T-helper 2 cell treated with Interferon-gamma antibody and Interleukin-4, amounts not matched to agents 5 μg/mL and 100 μg/mL, for 36 hours (primary cell): ENCODE measurements around the gene DUSP15.
"Not testable (repeated sequence)": the region's sequence is repeated elsewhere in the genome, so short reads cannot be mapped to it uniquely, and the experiment has no call there.

Source experiments
- DNase-seq: peaks from one replicate; pipeline ENCODE4 v3.0.0; 2021; ENCODE audit warnings: low spot score
- H3K27ac Mint-ChIP-seq: one replicate; pipeline ENCODE4 v1.8.0; 2021; ENCODE audit warnings: mild to moderate bottlenecking, mixed read lengths
- H3K27me3 Mint-ChIP-seq: one replicate; pipeline ENCODE4 v1.8.0; 2021; ENCODE audit warnings: low read depth, mixed read lengths
- H3K36me3 Mint-ChIP-seq: one replicate; pipeline ENCODE4 v1.8.0; 2021; ENCODE audit warnings: low read depth, mixed read lengths
- H3K4me1 Mint-ChIP-seq: one replicate; pipeline ENCODE4 v1.8.0; 2021; ENCODE audit warnings: low read depth, mixed read lengths
- H3K4me3 Mint-ChIP-seq: one replicate; pipeline ENCODE4 v1.8.0; 2022; ENCODE audit warnings: mild to moderate bottlenecking, moderate library complexity, mixed read lengths
- H3K9me3 Mint-ChIP-seq: one replicate; pipeline ENCODE4 v1.8.0; 2021; ENCODE audit warnings: mixed read lengths

Gene DUSP15

DNA sequence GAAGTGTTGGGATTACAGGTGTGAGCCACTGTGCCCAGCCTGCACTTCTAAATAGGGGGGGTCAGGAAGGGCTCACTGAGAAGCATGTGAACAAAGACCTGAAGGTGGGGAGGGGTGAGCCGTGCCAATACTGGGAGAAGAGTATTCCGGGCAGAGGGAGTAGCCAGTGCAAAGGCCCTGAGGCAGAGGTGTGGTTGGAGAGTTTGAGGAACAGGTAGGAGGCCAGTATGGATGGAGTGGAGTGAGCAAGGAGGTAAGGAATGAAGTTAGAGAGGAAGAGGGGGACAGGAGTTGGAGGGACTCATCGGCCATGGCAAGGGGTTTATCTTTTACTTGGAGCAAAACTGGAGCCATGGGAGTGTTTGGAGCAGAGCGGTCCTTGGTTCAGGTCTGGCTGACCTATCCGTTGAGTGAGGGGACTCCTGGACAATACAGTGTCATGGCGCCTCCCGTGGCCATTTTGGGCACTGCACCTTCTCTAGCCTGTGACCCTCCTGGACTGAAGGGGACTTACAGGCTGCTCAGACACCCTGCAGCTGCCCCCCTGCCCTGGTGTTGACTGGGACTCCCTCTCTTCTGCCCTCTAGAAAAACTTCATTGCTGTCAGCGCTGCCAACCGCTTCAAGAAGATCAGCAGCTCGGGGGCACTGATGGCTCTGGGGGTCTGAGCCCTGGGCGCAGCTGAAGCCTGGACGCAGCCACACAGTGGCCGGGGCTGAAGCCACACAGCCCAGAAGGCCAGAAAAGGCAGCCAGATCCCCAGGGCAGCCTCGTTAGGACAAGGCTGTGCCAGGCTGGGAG, 37.0 kb downstream of the DUSP15 start:
- no peak overlapping the region for H3K4me3 Mint-ChIP-seq
- H3K27me3 Mint-ChIP-seq: no peaks in the 10 kb centered on the region
- no peaks in the 10 kb centered on the region for H3K36me3 Mint-ChIP-seq
- no peak overlapping the region for H3K27ac Mint-ChIP-seq
- H3K9me3 Mint-ChIP-seq: no peaks in the 10 kb centered on the region
- DNase-seq: peak; percentile 29
- H3K4me1 Mint-ChIP-seq: peaks cover 15% of the 10 kb centered on the region

DNA sequence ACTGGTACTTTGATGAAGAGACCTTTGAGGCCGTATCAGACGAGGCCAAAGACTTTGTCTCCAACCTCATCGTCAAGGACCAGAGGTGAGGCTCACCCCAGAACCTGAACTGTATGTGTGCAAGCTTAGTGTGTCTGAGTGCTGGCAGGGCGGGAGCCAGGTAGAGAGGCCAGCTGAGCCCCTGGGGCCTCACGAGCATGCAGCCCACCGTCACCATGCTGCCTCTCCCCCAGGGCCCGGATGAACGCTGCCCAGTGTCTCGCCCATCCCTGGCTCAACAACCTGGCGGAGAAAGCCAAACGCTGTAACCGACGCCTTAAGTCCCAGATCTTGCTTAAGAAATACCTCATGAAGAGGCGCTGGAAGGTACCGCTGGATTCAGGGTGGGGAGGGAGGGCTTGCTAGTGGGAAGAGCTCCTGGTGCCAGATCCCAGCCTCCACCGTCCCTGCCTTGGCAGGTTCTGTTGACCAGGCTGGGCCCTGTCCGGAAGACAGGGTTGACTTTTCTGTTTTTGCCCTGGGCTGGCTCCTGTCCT, 38.5 kb downstream of the DUSP15 start:
- H3K4me3 Mint-ChIP-seq: no peak overlapping the region
- H3K4me1 Mint-ChIP-seq: peaks cover 15% of the 10 kb centered on the region
- no peaks in the 10 kb centered on the region for H3K9me3 Mint-ChIP-seq
- H3K27me3 Mint-ChIP-seq: no peaks in the 10 kb centered on the region
- H3K27ac Mint-ChIP-seq: no peak overlapping the region
- no peak for DNase-seq
- H3K36me3 Mint-ChIP-seq: no peaks in the 10 kb centered on the region

DNA sequence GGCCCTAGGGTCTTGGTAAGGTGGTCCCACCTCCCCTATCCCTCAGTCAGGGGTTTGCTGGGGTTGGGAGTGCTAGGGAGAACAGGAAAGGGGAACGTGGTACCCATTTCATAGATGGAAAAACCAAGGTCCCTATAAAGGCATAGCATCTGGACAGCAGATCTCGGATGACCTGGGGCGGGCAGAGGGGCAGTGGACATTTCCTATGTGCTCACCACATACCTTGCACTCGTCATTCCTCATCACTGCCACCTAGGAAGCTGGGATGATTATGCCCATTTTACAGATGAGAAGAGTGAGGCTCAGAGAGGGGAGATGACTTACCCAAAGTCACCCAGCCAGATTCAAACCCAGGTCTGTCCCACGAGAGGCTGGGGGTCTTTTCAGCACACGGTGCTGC, 39.1 kb downstream of the DUSP15 start:
- Mint-ChIP-seq H3K4me3 (no peak overlapping the region), H3K4me1 (peaks cover 11% of the 10 kb centered on the region), H3K27ac (no peak overlapping the region), H3K27me3 (no peaks in the 10 kb centered on the region), H3K36me3 (no peaks in the 10 kb centered on the region), H3K9me3 (no peaks in the 10 kb centered on the region)
- no peak for DNase-seq

DNA sequence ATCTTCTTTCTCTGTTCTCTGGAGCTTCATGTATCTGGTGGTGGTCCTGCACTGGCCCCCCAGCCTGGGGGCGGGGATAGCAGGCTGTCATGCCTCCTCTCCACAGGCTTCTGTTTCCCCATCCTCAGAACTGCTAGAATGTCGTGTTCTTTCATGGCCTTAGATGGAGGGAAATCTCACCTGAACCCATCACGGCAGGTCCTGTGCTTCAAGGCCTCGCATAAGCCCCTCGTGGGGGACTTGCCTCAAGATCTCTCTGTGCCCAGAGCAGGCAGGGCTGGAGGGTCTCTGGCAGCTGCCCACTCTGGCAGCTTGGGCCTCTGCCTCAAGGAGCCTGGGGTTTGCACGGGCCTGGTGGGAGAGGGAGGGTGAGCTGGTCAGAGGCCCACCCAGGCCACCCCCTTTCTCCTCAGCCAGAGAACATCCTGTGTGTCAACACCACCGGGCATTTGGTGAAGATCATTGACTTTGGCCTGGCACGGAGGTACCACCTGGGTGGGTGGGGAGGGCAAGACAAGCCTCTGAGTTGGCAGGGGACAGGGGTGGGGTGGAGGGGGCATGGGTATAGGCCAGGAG, 39.8 kb downstream of the DUSP15 start:
- no peaks in the 10 kb centered on the region for H3K27me3 Mint-ChIP-seq
- DNase-seq: no peak
- H3K27ac Mint-ChIP-seq: no peak overlapping the region
- no peaks in the 10 kb centered on the region for H3K36me3 Mint-ChIP-seq
- no peaks in the 10 kb centered on the region for H3K9me3 Mint-ChIP-seq
- H3K4me3 Mint-ChIP-seq: no peak overlapping the region
- H3K4me1 Mint-ChIP-seq: peaks cover 4% of the 10 kb centered on the region

DNA sequence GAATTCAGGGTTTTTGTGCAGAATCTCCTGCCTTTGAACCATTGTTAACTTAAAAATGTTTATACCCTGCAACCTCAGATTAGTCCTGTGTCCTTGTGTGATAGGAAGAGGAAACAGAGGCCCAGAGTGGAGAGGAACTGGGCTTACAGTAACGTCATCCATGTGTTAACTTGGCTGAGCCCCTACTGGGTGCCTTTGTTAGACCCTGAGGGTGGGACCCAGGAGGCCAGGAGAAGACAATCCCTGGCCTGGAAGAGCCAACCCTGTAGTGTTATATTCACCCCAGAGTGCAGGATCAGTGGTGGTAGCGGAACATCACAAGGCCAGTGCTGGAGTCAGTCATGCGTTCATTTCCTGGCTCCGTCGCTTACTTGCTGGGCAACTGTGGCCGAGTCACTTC, 40.6 kb downstream of the DUSP15 start:
- H3K36me3 Mint-ChIP-seq: no peaks in the 10 kb centered on the region
- no peak overlapping the region for H3K4me3 Mint-ChIP-seq
- no peaks in the 10 kb centered on the region for H3K9me3 Mint-ChIP-seq

DNA sequence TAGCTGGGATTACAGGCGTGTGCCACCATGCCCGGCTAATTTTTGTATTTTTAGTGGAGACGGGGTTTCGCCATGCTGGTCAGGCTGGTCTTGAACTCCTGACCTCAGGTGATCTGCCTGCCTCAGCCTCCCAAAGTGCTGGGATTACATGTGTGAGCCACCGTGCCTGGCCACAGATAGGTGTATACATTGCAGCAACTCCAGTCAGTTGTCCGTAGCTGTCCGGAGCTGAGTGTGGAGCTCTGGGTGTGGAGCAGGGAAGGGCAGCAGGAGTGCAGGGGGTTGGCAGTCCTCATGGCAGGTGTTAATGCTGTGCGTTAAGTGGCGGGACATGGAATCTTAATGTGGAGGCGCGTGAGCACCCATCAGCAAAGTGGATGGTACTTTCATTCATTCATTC, 42.3 kb downstream of the DUSP15 start:
- not testable (repeated sequence) for H3K27ac Mint-ChIP-seq

More for the DNA sequence above, 40.6 kb downstream of the DUSP15 start:
- Mint-ChIP-seq H3K27me3 (no peaks in the 10 kb centered on the region), H3K27ac (no peak overlapping the region), H3K4me1 (no peaks in the 10 kb centered on the region)
- DNase-seq: no peak

DNA sequence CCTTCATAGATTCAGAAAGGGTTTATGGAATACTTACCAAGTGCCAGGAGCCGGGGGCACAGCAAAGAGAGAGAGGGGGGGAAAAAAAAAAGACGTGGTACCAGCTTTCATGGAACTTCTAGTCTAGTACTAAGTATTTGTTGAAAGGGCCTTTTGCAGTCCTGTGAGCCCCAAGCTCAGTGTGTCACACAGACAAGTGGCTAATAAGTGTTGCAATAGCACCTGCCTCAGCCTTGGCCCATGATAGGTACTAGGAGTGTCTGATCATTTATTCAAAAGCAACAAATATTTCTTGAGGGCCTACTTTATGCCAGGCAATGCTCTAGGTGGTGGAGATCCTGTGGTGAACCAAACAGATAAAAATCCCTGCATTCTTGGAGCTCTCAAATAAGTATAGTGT, 43.3 kb downstream of the DUSP15 start:
- no peak for DNase-seq
- Mint-ChIP-seq H3K9me3 (no peaks in the 10 kb centered on the region), H3K27me3 (no peaks in the 10 kb centered on the region), H3K4me3 (no peak overlapping the region), H3K27ac (no peak overlapping the region), H3K36me3 (no peaks in the 10 kb centered on the region), H3K4me1 (no peaks in the 10 kb centered on the region)

More for the DNA sequence above, 42.3 kb downstream of the DUSP15 start:
- H3K27me3 Mint-ChIP-seq, H3K4me3 Mint-ChIP-seq, DNase-seq, H3K9me3 Mint-ChIP-seq, H3K36me3 Mint-ChIP-seq, H3K4me1 Mint-ChIP-seq: not testable (repeated sequence)

DNA sequence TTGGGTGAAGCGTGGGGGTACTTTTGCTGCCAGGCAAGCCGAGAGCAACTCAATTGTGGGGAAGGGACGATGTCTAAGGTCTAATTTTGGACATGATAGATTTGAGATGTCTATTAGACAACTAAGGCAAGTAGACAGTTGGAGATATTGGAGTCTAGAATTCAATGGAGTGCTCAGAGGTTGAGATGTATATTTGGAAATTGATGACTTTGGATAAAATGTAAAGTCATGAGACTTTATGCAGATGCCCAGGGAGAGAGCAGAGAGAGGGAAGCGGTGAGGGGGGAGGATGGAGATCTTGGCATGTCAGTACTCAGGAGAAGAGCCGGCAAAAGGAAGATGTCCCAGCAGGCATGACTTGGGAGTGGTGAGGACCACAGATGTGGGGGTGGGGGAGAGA, 44.3 kb downstream of the DUSP15 start:
- Mint-ChIP-seq H3K27ac (no peak overlapping the region), H3K4me1 (no peaks in the 10 kb centered on the region), H3K4me3 (no peak overlapping the region), H3K36me3 (no peaks in the 10 kb centered on the region), H3K27me3 (no peaks in the 10 kb centered on the region), H3K9me3 (no peaks in the 10 kb centered on the region)
- no peak for DNase-seq

DNA sequence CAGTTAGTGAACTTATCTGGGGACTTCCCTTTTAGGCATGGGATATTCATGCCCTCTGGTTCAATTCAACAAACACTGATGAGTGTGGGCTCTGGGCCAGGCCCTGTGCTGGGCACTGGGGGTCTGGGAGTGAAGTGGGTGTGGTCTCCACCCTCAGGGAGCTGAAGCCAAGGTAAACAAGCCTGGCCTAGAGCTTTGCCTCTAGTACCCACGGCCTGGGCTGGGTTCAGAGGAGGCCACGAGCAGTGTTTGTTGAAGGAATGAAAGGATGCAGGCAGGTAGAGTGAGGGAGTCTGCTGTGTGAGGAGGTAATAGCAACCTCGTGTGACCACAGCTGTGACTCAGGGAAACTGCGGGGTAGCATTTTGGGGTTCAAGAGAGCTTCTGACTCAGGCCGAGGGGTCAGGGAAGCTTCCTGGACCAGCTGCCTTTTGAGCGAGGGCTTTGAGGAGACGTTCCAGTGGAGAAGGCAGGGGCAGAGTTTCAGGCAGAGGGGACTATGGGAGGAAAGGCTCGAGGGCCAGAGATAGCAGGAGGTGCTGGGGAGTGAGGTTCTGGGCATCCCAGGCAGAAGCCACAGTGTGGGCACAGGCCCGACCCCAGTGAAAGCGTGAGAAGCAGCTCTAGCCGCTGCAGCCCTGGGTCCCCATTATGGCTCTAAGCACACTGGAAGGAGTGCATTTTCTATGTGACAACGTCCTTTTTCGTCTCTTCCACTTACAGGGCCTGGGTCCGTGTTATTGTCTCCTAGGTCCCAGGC, 45.6 kb downstream of the DUSP15 start:
- DNase-seq: no peak
- H3K4me3 Mint-ChIP-seq: no peak overlapping the region
- H3K36me3 Mint-ChIP-seq: no peaks in the 10 kb centered on the region
- no peaks in the 10 kb centered on the region for H3K27me3 Mint-ChIP-seq
- no peaks in the 10 kb centered on the region for H3K4me1 Mint-ChIP-seq
- no peaks in the 10 kb centered on the region for H3K9me3 Mint-ChIP-seq
- H3K27ac Mint-ChIP-seq: no peak overlapping the region

DNA sequence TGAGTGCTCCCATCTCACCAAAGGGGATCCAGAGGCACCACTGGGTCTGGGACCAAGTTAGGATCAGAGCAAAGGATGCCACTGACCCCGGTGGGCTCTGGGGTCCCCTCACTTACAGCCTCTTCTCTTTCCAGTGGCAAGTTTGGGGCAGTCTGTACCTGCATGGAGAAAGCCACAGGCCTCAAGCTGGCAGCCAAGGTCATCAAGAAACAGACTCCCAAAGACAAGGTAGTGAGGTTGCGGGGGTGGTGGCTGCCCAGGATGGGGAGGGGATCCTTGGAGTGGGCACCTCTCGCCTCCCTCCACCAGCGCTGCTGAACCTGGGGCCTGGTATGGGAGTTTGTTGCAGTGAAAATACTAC, 46.2 kb downstream of the DUSP15 start:
- H3K27ac Mint-ChIP-seq: no peak overlapping the region
- no peaks in the 10 kb centered on the region for H3K9me3 Mint-ChIP-seq
- DNase-seq: no peak
- H3K4me1 Mint-ChIP-seq: no peaks in the 10 kb centered on the region
- H3K4me3 Mint-ChIP-seq: no peak overlapping the region
- no peaks in the 10 kb centered on the region for H3K36me3 Mint-ChIP-seq
- H3K27me3 Mint-ChIP-seq: no peaks in the 10 kb centered on the region

DNA sequence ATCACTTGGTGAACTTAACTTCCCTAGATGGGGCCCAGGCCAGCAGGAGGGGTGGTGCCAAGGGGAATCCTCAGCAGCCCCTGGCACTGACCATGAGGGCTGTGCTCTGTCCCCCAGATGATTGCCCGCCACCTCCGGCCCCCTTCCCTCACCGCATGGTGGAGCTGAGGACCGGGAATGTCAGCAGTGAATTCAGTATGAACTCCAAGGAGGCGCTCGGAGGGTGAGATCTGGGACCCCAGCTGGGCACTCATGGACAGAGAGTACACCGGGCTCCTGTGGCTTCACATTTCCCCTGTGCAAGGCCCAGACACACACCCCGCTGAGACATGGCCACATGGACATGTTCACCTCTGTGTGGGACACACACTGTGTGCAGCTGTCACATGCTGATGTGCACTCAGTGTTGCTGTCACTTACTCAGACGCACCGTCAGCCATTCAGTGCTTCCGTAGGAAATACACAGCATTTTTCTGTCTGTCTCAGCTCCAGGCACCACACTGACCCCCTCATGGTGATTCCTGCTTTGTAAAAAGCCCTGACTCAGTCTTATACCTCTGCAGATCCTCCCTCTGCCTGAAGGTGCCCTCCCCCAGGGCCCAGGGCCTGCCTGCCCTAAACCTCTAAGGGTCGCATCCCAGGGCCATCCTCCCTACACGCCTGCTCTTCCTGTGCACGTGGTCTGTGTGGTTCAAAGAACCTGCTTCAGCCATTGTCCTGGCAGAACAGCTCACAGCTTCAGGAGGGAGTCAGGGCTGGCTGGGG, 46.8 kb downstream of the DUSP15 start:
- Mint-ChIP-seq H3K4me3 (no peak overlapping the region), H3K36me3 (no peaks in the 10 kb centered on the region), H3K27ac (no peak overlapping the region), H3K4me1 (no peaks in the 10 kb centered on the region), H3K9me3 (no peaks in the 10 kb centered on the region), H3K27me3 (no peaks in the 10 kb centered on the region)
- DNase-seq: no peak

DNA sequence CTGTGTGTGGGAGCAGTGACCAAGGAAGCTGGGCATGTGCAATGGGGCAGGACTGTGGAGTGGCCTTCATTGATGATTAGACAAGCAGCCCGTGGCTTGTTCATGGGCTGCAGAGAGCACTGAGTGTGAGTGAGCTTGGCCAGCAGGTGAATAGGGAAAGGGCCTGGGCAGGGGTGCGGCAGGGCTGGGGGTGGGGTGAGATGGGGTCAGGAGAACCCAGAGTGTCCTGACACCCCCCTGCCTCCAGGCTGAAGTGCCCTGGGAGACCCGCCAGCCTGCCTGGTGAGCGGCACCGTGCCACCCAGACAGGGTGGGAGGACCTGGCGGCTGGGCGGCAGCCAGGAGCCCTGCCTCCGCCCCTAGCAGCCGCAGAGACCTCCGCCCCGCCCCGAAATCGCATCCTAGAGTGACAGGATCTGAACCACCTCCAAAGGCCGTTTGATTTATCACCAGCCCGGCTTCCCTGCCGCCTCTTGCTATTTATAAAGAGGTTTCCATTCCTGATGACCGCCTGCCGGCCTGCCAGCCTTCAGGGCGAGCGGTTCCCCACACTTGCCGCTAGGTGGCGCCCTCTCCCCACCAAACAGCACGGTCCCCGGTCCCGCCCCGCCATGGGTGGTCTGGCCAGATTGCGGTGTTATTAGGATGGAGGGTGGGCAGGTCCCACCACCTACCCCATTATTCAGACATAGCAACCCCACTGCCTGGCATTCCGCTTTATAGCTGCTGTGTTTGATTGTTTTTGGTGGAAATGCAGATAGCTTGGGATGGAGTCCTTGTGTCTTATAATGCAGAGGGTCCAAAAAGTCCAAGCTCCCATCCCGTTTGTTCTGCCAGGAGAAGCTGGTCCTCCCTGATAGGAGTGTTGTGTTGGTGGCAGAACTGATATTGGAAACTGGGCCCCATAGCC, 47.7 kb downstream of the DUSP15 start:
- Mint-ChIP-seq H3K27me3 (no peaks in the 10 kb centered on the region), H3K9me3 (no peaks in the 10 kb centered on the region), H3K4me1 (no peaks in the 10 kb centered on the region), H3K27ac (no peak overlapping the region), H3K36me3 (no peaks in the 10 kb centered on the region), H3K4me3 (no peak overlapping the region)
- peak; percentile 57 for DNase-seq

DNA sequence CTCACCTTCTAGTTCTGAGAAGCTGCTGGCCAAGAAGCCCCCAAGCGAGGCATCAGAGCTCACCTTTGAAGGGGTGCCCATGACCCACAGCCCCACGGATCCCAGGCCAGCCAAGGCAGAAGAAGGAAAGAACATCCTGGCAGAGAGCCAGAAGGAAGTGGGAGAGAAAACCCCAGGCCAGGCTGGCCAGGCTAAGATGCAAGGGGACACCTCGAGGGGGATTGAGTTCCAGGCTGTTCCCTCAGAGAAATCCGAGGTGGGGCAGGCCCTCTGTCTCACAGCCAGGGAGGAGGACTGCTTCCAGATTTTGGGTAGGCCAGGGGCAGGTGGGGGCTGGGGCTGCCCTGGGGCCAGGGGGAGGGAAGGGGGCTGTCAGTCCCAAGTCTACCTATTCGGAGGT, 48.9 kb downstream of the DUSP15 start:
- no peaks in the 10 kb centered on the region for H3K9me3 Mint-ChIP-seq
- no peak overlapping the region for H3K4me3 Mint-ChIP-seq
- H3K27ac Mint-ChIP-seq: no peak overlapping the region
- H3K4me1 Mint-ChIP-seq: no peaks in the 10 kb centered on the region
- H3K36me3 Mint-ChIP-seq: no peaks in the 10 kb centered on the region
- DNase-seq: no peak
- no peaks in the 10 kb centered on the region for H3K27me3 Mint-ChIP-seq
